ENCODE measurements around the gene TTC23L. TPM values are rescaled to one million over a fixed set of nuclear protein-coding genes. Genes with fewer than 3 reads are reported as not detected.

Gene TTC23L
- 0.78 and 1.4 TPM in 2 replicates for total RNA-seq

GRCh38 chr5:34838785-34839714 lies at the start of gene TTC23L:
TSS of gene TTC23L (plus strand) at chr5:34839164. CDS start at chr5:34840672, 1,508 bp downstream.

GRCh38 chr5:34915139-34915855 lies 76.3 kb downstream of the TTC23L start, which contains the start of the genes BRIX1 and RAD1:
TSS of gene BRIX1 (plus strand) at chr5:34915711. CDS start at chr5:34915739, 28 bp downstream.
TSS of gene RAD1 (minus strand) at chr5:34915504. CDS start at chr5:34914892, 612 bp downstream.

GRCh38 chr5:34929134-34929719 lies 90.3 kb downstream of the TTC23L start, which contains the start of gene DNAJC21:
TSS of gene DNAJC21 (plus strand) at chr5:34929559. CDS start at chr5:34929820, 261 bp downstream.

Other genes with a start within 250 kb of the TTC23L start
- gene RAI14, start 182.8 kb upstream of the TTC23L start, total RNA-seq: 98.5 and 139 TPM in 2 replicates
- 55.3 and 67.8 TPM in 2 replicates for gene RAD1, start 76.3 kb downstream of the TTC23L start, total RNA-seq
- gene BRIX1, start 76.5 kb downstream of the TTC23L start, total RNA-seq: 58.3 and 106 TPM in 2 replicates
- gene DNAJC21, start 90.4 kb downstream of the TTC23L start, total RNA-seq: 35.1 and 43.6 TPM in 2 replicates
- not detected in 2 replicates for gene AGXT2, start 208.8 kb downstream of the TTC23L start, total RNA-seq